ENCODE results near the gene CDH6.

Gene CDH6

DNA sequence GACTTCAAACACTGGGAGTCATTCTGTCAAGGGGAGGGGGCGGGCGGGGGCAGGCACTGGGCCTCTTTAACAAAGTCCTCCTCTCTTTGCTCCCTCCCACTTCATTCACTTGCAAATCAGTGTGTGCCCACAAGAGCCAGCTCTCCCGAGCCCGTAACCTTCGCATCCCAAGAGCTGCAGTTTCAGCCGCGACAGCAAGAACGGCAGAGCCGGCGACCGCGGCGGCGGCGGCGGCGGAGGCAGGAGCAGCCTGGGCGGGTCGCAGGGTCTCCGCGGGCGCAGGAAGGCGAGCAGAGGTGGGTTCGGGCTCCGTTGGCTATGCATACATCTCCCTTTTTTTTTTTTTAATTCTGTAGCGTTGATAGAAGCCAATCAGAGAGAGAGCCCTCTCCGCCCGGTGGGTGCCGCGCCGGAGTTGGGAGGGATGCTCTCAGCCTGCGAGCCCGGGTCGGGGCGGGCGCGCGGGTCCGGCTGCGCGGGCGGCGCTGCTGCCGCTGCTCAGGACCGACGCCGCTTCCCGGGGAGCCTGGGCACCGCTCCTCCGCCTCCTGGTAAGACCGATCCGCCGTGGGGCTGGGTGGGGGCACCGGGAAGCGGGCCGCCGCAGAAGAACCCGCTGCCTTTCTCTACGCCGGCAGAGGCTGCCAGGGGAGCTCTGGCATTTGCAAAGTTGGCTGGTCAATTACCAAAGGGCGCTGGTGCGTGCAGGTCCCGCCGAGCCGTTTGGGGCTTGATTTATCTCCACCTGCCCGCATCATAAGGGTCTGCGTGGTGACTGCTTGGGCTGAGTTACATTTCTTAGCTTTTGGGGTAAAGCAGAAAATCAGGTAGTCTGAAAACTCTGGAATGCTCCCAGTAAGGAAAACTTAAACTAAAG is at the start of gene CDH6:
CDH6 (plus strand) TSS at position 96 of the 877 bp plus-strand sequence. CDS start 73,788 bp downstream, outside the sequence.
- peak in 1 of 2 experiments; percentile 17 for DNase-seq

DNA sequence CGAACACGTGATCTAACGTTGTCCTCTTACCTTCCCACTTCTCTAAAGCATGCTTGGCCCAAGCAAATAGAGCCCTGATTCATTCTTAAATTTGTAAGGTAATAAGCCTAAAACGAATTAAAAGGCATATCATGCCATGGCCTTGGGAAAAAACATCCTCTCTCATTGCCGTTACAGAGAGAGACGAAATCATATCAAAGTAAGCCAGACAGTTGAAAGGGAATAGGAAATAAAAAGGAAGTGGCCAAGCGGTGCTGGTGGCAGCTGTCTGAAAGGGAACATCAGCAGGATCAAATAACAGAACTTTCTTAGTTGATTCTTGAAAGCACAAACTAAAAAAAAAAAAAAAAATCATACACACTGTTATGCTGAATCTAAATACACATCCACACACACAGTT is 49.1 kb upstream of the CDH6 start:
- no peak for DNase-seq

DNA sequence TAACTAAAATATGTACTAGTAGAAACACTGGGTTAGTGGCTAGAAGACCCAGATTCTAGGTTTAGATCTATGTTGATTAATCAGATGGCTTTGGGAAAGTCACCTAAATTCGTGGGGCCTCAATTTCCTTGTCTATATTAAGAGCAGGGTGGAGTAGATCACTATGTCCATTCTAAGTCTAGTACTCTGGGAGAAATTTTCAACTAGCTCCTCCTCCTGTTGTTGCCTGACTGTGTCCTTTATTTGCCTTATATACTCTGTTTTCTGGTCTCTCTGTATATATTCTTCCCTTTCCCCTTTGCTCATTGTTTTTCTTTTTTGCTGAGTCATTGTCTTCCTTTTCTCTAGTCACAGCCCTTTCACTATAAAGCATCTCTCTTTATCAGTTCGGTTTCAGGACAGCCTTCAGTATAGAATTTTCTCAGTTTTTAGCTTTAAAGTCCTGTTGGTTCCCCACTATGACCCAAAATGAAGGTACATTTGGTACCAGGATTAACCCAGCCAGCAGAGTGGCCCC is 44.5 kb upstream of the CDH6 start:
- no peak for DNase-seq

DNA sequence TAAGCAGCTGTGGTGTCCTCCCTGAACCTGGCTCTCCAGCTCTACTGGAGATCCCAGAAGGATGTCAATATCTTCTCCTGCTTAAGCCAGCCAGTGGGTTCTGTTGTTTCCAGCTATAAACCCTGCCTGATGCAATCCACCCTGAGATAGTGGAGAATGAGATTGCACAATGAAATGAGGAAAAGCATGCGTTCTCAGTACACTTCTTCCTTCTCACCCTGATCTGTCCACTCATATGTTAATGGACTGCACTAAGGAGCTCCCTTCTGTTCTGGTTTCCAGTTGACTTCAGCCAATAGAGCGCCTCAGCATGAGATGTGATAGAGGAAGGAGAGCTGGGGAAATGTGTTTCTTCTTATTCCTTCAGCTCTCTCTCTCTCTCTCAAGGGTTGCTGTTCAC is 40.0 kb upstream of the CDH6 start:
- DNase-seq, result no peak

DNA sequence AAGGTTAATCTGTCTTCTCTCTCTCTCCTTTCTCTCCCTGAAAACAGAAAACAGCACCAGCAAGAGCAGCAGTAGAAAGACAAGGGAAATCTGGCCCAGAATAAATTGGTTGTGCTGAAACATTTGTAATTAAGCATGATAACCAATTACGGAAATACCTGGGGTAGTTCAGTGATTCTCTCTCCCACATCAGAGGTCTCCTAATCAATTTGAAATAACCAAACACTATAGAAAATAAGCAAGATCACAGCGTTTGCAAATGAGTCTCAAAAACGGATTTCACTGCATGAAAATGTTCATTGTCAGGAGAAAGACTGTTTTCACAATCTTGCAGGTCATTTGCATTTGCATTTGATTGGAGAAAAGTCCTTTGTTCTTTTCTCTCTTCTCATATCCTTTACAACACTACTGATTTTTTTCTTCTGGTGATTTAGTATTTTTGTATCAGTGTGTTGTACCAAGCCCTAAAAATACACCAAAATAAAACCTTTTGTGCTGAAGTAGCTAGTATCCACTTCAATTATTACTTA is 36.8 kb upstream of the CDH6 start:
- no peak for DNase-seq

GRCh38 chr5:31157720-31158119 is 35.8 kb upstream of the CDH6 start:
- no peak for DNase-seq

GRCh38 chr5:31158686-31159085 is 34.8 kb upstream of the CDH6 start:
- DNase-seq, result no peak

GRCh38 chr5:31161781-31162181 is 31.7 kb upstream of the CDH6 start:
- DNase-seq, result no peak

- DNase-seq, result no peak
Observed at GRCh38 chr5:31165729-31166128, 27.8 kb upstream of the CDH6 start.

- DNase-seq, result no peak
Observed at GRCh38 chr5:31169379-31169778, 24.1 kb upstream of the CDH6 start.

DNA sequence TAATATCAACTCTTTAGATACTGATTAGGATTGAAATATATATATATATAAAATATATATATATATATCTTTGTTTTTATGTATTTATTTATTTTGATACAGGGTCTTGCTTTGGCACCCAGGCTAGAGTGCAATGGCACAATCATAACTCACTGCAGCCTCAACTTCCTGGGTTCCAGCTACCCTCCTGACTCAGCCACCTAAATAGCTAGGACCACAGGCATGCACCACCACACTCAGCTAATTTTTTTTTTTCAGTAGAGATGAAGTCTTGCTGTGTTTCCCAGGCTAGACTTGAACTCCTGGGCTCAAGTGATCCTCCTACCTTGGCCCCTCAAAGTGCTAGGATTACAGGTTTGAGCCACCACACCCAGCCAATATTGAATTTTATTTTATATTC is 20.6 kb upstream of the CDH6 start:
- DNase-seq, result no peak

DNA sequence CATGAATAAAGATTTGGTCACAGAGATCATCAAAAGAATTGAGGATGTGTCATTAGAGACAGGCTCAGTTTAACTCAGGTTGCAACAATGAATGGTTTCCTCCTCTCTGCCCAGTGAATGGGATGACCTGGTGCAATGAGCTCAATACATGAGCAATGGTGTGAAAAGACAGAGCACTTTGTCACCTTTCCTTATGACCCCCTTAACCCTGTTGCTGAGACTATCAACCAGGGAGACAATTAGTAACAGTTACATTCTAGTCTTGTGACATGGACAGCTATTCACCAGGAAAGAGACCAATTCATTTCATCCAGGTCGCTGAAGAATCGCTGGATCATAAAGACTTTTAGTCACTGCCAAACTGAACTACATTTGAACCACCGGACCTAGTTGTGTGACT is 19.9 kb upstream of the CDH6 start:
- DNase-seq, result no peak

GRCh38 chr5:31181376-31181987 is 12.0 kb upstream of the CDH6 start:
- DNase-seq, result no peak

- no peak for DNase-seq
Observed at GRCh38 chr5:31182136-31182535, 11.3 kb upstream of the CDH6 start.

DNA sequence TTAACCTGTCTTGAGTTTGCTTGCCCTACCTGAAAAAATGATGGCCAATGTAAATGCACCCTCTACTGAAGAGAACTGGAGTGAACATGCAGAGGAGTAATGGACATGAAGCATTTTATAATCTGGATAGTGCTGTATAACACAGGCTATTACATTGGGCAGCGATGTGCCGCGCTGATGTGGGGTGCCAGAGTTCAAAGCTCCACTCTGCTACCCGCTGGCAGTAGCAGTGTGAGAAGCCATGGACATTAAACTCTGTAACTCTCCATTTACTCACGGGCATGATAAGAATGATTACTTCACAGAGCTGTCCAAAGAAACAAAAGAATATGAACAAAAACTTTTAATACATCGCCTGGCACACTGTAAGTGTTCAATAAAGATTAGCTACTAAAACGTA is 7.5 kb upstream of the CDH6 start:
- no peak for DNase-seq

GRCh38 chr5:31186672-31187267 is 6.7 kb upstream of the CDH6 start:
- no peak for DNase-seq

GRCh38 chr5:31187591-31187990 is 5.9 kb upstream of the CDH6 start:
- no peak for DNase-seq

DNA sequence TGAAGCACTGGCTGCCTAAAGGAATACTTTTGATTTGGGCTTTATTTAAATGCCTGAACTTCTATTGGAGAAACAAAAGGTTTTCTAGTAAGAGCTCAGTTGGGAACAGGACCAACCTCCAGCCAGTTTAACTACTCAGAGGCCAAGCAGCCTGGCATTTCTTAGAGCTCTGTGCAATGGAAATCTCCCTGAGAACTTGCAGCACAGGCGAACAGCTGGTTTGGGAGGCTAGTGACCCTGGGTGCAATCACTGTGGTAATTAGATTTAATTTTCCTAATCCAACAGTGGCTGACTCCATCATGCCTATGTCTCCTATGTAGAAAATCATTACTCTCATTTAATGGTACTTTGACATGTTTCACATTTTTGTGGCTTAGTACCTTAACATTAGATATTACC is 1.0 kb upstream of the CDH6 start:
- no peak for DNase-seq

DNA sequence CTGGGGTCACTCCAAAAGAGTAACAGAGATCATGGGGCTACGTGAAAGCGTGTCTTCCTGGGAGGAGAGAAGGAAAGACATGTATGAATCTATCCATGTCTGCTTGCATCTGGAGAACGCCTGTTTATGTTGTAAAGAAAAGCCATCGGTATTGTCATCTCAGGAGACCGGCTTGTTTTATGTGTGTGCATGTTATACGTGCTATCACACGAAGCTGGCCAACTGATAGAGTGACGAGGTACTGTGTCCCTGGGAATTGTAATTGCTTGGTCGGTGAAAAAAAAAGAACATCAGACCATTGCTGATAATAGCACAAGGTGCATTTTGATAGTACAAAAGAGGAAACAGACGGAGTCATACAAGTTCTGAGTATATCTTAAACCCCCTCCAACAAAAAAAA is 370 bp upstream of the CDH6 start:
- DNase-seq, result no peak

DNA sequence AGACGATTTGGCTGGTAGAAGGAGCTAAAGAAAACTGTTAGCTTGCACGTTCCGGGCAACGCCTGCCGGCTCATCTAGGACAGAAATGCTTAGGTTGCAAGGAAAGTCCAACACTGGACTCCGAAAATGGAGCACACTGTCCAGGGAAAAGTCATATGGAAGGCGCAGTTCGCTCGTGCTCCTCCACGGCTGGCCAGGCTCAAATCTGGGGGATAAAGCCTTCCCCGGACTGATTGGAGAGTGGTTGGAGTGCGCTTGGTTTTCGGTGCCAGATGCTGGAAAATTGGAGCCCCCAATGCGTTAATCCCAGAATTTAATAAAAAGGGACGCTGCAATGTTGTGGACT is 955 bp downstream of the CDH6 start:
- DNase-seq, result no peak

- no peak for DNase-seq
Observed at GRCh38 chr5:31194892-31195555, 1.5 kb downstream of the CDH6 start.

DNA sequence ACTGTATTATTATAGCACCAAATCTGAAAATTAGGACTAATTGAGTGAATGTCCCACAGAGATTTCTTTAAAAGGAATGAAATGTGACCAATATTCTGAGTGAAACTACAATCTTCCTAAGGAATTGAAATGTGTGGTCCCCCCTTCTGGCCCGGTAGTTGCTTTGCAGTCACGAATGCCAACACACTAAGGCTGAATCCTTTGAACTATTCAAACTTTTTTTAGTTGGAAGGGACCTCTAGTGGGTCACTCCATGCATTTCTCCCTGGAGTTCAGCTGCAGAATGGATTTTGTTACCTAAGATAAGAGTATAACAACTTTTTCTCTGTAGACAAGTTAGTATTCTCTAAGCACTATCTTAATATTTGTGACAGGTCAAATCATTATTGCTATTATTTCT is 2.8 kb downstream of the CDH6 start:
- DNase-seq, result no peak

- DNase-seq, result no peak
Observed at GRCh38 chr5:31197183-31197582, 3.7 kb downstream of the CDH6 start.
